ENCODE results near the gene SGK1.
"Not testable (repeated sequence)": the region's sequence is repeated elsewhere in the genome, so short reads cannot be mapped to it uniquely, and the experiment has no call there.

Gene SGK1

DNA sequence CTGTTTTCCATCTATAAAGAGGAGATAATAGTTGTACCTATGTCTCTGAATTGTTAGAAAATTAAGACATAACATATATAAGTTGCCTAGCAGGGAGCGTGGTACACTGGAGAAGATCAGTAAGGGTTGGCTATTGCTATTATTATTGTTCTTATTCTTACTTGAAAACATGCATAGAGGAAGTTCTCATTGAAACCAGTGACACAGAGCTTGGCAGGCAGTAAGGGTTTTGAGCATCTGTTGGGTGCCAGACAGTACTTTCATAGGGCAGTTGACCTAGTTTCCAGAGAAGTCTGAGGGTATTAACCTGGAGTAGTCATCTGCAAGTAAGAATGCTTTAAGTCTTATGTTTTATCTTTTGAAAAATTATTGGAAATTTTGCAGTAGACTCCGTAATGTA lies 13.3 kb upstream of the SGK1 start:
- H3K4me2 ChIP-seq (ENCODE audit: low read length), result no peak overlapping the region
- no peaks in the 10 kb centered on the region for H3K79me2 ChIP-seq (ENCODE audit: control insufficient read depth, low read length)
- no peaks in the 10 kb centered on the region for H3K27me3 ChIP-seq (ENCODE audit: control insufficient read depth, low read length)
- no peaks in the 10 kb centered on the region for H3F3A ChIP-seq (ENCODE audit: control insufficient read depth, insufficient read depth)
- no peaks in the 10 kb centered on the region for H3K36me3 ChIP-seq (ENCODE audit: control insufficient read depth, low read length)
- H3K27ac ChIP-seq (ENCODE audit: low read depth, low read length), result no peak overlapping the region
- H3K4me1 ChIP-seq (ENCODE audit: control insufficient read depth, low read length), result no peaks in the 10 kb centered on the region
- no peaks in the 10 kb centered on the region for H3K9me3 ChIP-seq (ENCODE audit: control insufficient read depth, insufficient read depth, low read length)
- H3K4me3 ChIP-seq (ENCODE audit: low read length), result no peak overlapping the region
- H4K20me1 ChIP-seq (ENCODE audit: control insufficient read depth, insufficient read depth, low read depth, low read length), result no peaks in the 10 kb centered on the region
- H3K9me2 ChIP-seq (replicated peaks; ENCODE audit: control insufficient read depth, low read length), result no peaks in the 10 kb centered on the region
- no peak for TF ChIP-seq EZH2phosphoT487 (IDR thresholded peaks at IDR 0.05; ENCODE audit: borderline replicate concordance, low read length)
- TF ChIP-seq, protein P1, sequence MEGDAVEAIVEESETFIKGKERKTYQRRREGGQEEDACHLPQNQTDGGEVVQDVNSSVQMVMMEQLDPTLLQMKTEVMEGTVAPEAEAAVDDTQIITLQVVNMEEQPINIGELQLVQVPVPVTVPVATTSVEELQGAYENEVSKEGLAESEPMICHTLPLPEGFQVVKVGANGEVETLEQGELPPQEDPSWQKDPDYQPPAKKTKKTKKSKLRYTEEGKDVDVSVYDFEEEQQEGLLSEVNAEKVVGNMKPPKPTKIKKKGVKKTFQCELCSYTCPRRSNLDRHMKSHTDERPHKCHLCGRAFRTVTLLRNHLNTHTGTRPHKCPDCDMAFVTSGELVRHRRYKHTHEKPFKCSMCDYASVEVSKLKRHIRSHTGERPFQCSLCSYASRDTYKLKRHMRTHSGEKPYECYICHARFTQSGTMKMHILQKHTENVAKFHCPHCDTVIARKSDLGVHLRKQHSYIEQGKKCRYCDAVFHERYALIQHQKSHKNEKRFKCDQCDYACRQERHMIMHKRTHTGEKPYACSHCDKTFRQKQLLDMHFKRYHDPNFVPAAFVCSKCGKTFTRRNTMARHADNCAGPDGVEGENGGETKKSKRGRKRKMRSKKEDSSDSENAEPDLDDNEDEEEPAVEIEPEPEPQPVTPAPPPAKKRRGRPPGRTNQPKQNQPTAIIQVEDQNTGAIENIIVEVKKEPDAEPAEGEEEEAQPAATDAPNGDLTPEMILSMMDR (IDR thresholded peaks at IDR 0.05; ENCODE audit: low read depth, low read length, poor library complexity, severe bottlenecking), result no peak

- H3K79me2 ChIP-seq (ENCODE audit: control insufficient read depth, low read length), result no peaks in the 10 kb centered on the region
- H3K4me2 ChIP-seq (ENCODE audit: low read length), result no peak overlapping the region
- H3K36me3 ChIP-seq (ENCODE audit: control insufficient read depth, low read length), result no peaks in the 10 kb centered on the region
- no peaks in the 10 kb centered on the region for H3K9me3 ChIP-seq (ENCODE audit: control insufficient read depth, insufficient read depth, low read length)
- no peaks in the 10 kb centered on the region for H4K20me1 ChIP-seq (ENCODE audit: control insufficient read depth, insufficient read depth, low read depth, low read length)
- no peaks in the 10 kb centered on the region for H3K4me1 ChIP-seq (ENCODE audit: control insufficient read depth, low read length)
- no peaks in the 10 kb centered on the region for H3F3A ChIP-seq (ENCODE audit: control insufficient read depth, insufficient read depth)
- no peaks in the 10 kb centered on the region for H3K27me3 ChIP-seq (ENCODE audit: control insufficient read depth, low read length)
- TF ChIP-seq EZH2phosphoT487 (IDR thresholded peaks at IDR 0.05; ENCODE audit: borderline replicate concordance, low read length), result no peak
- TF ChIP-seq, protein P1 (IDR thresholded peaks at IDR 0.05; ENCODE audit: low read depth, low read length, poor library complexity, severe bottlenecking), result no peak
- H3K27ac ChIP-seq (ENCODE audit: low read depth, low read length), result no peak overlapping the region
- no peak overlapping the region for H3K4me3 ChIP-seq (ENCODE audit: low read length)
- no peaks in the 10 kb centered on the region for H3K9me2 ChIP-seq (replicated peaks; ENCODE audit: control insufficient read depth, low read length)
Observed at GRCh38 chr6:134330555-134330954, 12.6 kb upstream of the SGK1 start.

GRCh38 chr6:134328792-134329191 lies 10.9 kb upstream of the SGK1 start:
- Histone ChIP-seq H3K27ac (ENCODE audit: low read depth, low read length) (no peak overlapping the region), H3K4me2 (ENCODE audit: low read length) (no peak overlapping the region), H4K20me1 (ENCODE audit: control insufficient read depth, insufficient read depth, low read depth, low read length) (no peaks in the 10 kb centered on the region), H3K4me3 (ENCODE audit: low read length) (no peak overlapping the region), H3K9me3 (ENCODE audit: control insufficient read depth, insufficient read depth, low read length) (no peaks in the 10 kb centered on the region), H3K27me3 (ENCODE audit: control insufficient read depth, low read length) (peaks cover 4% of the 10 kb centered on the region), H3K9me2 (replicated peaks; ENCODE audit: control insufficient read depth, low read length) (no peaks in the 10 kb centered on the region), H3F3A (ENCODE audit: control insufficient read depth, insufficient read depth) (no peaks in the 10 kb centered on the region), H3K36me3 (ENCODE audit: control insufficient read depth, low read length) (no peaks in the 10 kb centered on the region), H3K4me1 (ENCODE audit: control insufficient read depth, low read length) (no peaks in the 10 kb centered on the region), H3K79me2 (ENCODE audit: control insufficient read depth, low read length) (no peaks in the 10 kb centered on the region)
- TF ChIP-seq, protein P1 (IDR thresholded peaks at IDR 0.05; ENCODE audit: low read depth, low read length, poor library complexity, severe bottlenecking), result no peak
- TF ChIP-seq EZH2phosphoT487 (IDR thresholded peaks at IDR 0.05; ENCODE audit: borderline replicate concordance, low read length), result no peak

DNA sequence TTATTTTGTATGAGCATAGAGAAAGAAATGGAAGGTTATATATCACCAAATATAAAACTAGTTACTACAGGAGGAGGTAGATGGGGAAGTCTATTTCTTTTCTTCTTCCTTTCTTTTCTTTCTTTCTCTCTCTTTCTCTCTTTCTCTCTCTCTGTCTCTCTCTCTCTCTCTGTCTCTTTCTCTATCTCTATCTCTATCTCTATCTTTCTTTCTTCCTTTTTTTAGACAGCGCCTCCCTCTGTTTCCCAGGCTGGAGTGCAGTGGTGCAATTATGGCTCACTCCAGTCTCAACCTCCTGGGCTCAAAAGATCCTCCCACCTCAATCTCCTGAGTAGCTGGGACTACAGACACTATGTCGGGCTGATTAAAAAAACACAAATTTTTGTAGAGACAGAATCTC lies 10.2 kb upstream of the SGK1 start:
- peaks cover 6% of the 10 kb centered on the region for H3K27me3 ChIP-seq (ENCODE audit: control insufficient read depth, low read length)
- H3F3A ChIP-seq (ENCODE audit: control insufficient read depth, insufficient read depth), result no peaks in the 10 kb centered on the region
- TF ChIP-seq, protein P1 (IDR thresholded peaks at IDR 0.05; ENCODE audit: low read depth, low read length, poor library complexity, severe bottlenecking), result no peak
- TF ChIP-seq EZH2phosphoT487 (IDR thresholded peaks at IDR 0.05; ENCODE audit: borderline replicate concordance, low read length), result no peak
- H3K4me1 ChIP-seq (ENCODE audit: control insufficient read depth, low read length), result no peaks in the 10 kb centered on the region
- no peak overlapping the region for H3K4me3 ChIP-seq (ENCODE audit: low read length)
- H3K27ac ChIP-seq (ENCODE audit: low read depth, low read length), result no peak overlapping the region
- H4K20me1 ChIP-seq (ENCODE audit: control insufficient read depth, insufficient read depth, low read depth, low read length), result no peaks in the 10 kb centered on the region
- no peaks in the 10 kb centered on the region for H3K79me2 ChIP-seq (ENCODE audit: control insufficient read depth, low read length)
- H3K9me3 ChIP-seq (ENCODE audit: control insufficient read depth, insufficient read depth, low read length), result no peaks in the 10 kb centered on the region
- H3K4me2 ChIP-seq (ENCODE audit: low read length), result no peak overlapping the region
- H3K36me3 ChIP-seq (ENCODE audit: control insufficient read depth, low read length), result no peaks in the 10 kb centered on the region
- no peaks in the 10 kb centered on the region for H3K9me2 ChIP-seq (replicated peaks; ENCODE audit: control insufficient read depth, low read length)

- H3K4me2 ChIP-seq (ENCODE audit: low read length); H3K4me3 ChIP-seq (ENCODE audit: low read length); H3K79me2 ChIP-seq (ENCODE audit: control insufficient read depth, low read length); H3K9me2 ChIP-seq (replicated peaks; ENCODE audit: control insufficient read depth, low read length); H4K20me1 ChIP-seq (ENCODE audit: control insufficient read depth, insufficient read depth, low read depth, low read length); H3K27ac ChIP-seq (ENCODE audit: low read depth, low read length); H3K36me3 ChIP-seq (ENCODE audit: control insufficient read depth, low read length); H3K27me3 ChIP-seq (ENCODE audit: control insufficient read depth, low read length); H3K9me3 ChIP-seq (ENCODE audit: control insufficient read depth, insufficient read depth, low read length); H3K4me1 ChIP-seq (ENCODE audit: control insufficient read depth, low read length); H3F3A ChIP-seq (ENCODE audit: control insufficient read depth, insufficient read depth): not testable (repeated sequence)
Observed at GRCh38 chr6:134326192-134326591, 8.3 kb upstream of the SGK1 start.

Data from DOHH2 (cell line).